GM23338 (cell line): ENCODE data around the gene KCNIP1.

Experiments
- CREB1 ChIP-seq: fragments of 250-450 bp; sonication (Bioruptor Pico); IDR thresholded peaks from 2 replicates; pipeline ENCODE4 v1.5.0; 2020; ENCODE audit warnings: low read depth, mild to moderate bottlenecking, moderate library complexity
- CTCF ChIP-seq, 2 experiments: fragments of 200-600 bp in 1 of 2; sonication (generic) in 1 of 2; conservative IDR thresholded peaks; 2 replicates each; pipeline versions ENCODE4 v1.5.1 to v1.6.1; 2016 to 2017; ENCODE audit warnings: antibody characterized with exemption in 2 of 2, low read depth in 2 of 2, mild to moderate bottlenecking in 2 of 2, moderate library complexity in 1 of 2
- ETS1 ChIP-seq: IDR thresholded peaks from 2 replicates; pipeline ENCODE4 v1.6.1; 2016; ENCODE audit warnings: antibody characterized with exemption
- EZH2 ChIP-seq: fragments of 200-600 bp; sonication (generic); IDR thresholded peaks from one replicate; pipeline ENCODE4 v1.8.0; 2017; ENCODE audit warnings: antibody characterized with exemption, mild to moderate bottlenecking, low read depth; ENCODE audit not compliant: unreplicated experiment
- EZH2phosphoT487 ChIP-seq: fragments of 200-600 bp; sonication (generic); IDR thresholded peaks from one replicate; pipeline ENCODE4 v1.8.1; 2018; ENCODE audit warnings: antibody characterized with exemption; ENCODE audit not compliant: unreplicated experiment
- JUNB ChIP-seq: IDR thresholded peaks from one replicate; pipeline ENCODE4 v1.6.1; 2016; ENCODE audit warnings: antibody characterized with exemption; ENCODE audit not compliant: unreplicated experiment
- NANOG ChIP-seq: IDR thresholded peaks from 2 replicates; pipeline ENCODE4 v1.6.1; 2016; ENCODE audit warnings: antibody characterized with exemption, borderline replicate concordance
- POLR2AphosphoS5 ChIP-seq: IDR thresholded peaks from 2 replicates; pipeline ENCODE4 v1.6.1; 2016; ENCODE audit warnings: antibody characterized with exemption, low read depth
- REST ChIP-seq: IDR thresholded peaks from one replicate; pipeline ENCODE4 v1.6.1; 2018; ENCODE audit warnings: antibody characterized with exemption; ENCODE audit not compliant: unreplicated experiment
- STAT1 ChIP-seq: IDR thresholded peaks from one replicate; pipeline ENCODE4 v1.6.1; 2016; ENCODE audit warnings: antibody characterized with exemption; ENCODE audit not compliant: unreplicated experiment
- ZNF114 ChIP-seq: fragments of 250-450 bp; sonication (Bioruptor Pico); IDR thresholded peaks from 2 replicates; pipeline ENCODE4 v1.5.0; 2020; ENCODE audit warnings: mild to moderate bottlenecking, moderate library complexity
- ZNF331 ChIP-seq: fragments of 250-450 bp; sonication (Bioruptor Pico); IDR thresholded peaks from 2 replicates; pipeline ENCODE4 v1.5.0; 2020; ENCODE audit warnings: low read depth, mild to moderate bottlenecking, moderate library complexity
- ZNF462 ChIP-seq: fragments of 250-450 bp; sonication (Bioruptor Pico); IDR thresholded peaks from 2 replicates; pipeline ENCODE4 v1.5.0; 2020; ENCODE audit warnings: mild to moderate bottlenecking, moderate library complexity

- no peak for TF ChIP-seq EZH2
- TF ChIP-seq CTCF (conservative IDR thresholded peaks at IDR 0.05; ENCODE audit: low read depth in 2 of 2), result no peak
- TF ChIP-seq EZH2phosphoT487, result no peak
- TF ChIP-seq POLR2AphosphoS5, result no peak
- no peak for TF ChIP-seq NANOG
- TF ChIP-seq REST, result no peak
- no peak for TF ChIP-seq CREB1 (CRISPR knock-in tag)
- no peak for TF ChIP-seq JUNB
- TF ChIP-seq ZNF331 (CRISPR knock-in tag), result no peak
- no peak for TF ChIP-seq ETS1
- TF ChIP-seq ZNF114 (CRISPR knock-in tag), result no peak
- TF ChIP-seq ZNF462 (CRISPR knock-in tag), result no peak
- TF ChIP-seq STAT1, result no peak
Measured at GRCh38 chr5:170749911-170750431, 246.2 kb downstream of the KCNIP1 start.
